H9 (cell line): ENCODE measurements around the gene CWC27. TPM values are rescaled to one million over a fixed set of nuclear protein-coding genes. Genes with fewer than 3 reads are reported as not detected.

Experiments used
- DNase-seq: peaks from one replicate; pipeline ENCODE4 v3.0.0-alpha.2; 2017
- H2AFZ ChIP-seq: one replicate; pipeline ENCODE4 v1.6.1; 2013; ENCODE audit warnings: mild to moderate bottlenecking, low read length, control low read depth, moderate library complexity
- H2AK5ac ChIP-seq: 2 replicates; pipeline ENCODE4 v1.6.1; 2013; ENCODE audit warnings: low read length, control low read depth, mixed read lengths; ENCODE audit not compliant: insufficient read length
- H2BK120ac ChIP-seq: one replicate; pipeline ENCODE4 v1.6.1; 2013; ENCODE audit warnings: low read depth, mild to moderate bottlenecking, low read length, control low read depth, inconsistent platforms; ENCODE audit not compliant: poor library complexity, severe bottlenecking
- H2BK12ac ChIP-seq: 2 replicates; pipeline ENCODE4 v1.6.1; 2013; ENCODE audit warnings: low read length, control low read depth, mixed read lengths, low read depth; ENCODE audit not compliant: insufficient read length
- H2BK15ac ChIP-seq: 2 replicates; pipeline ENCODE4 v1.6.1; 2013; ENCODE audit warnings: low read depth, low read length, control low read depth
- H2BK20ac ChIP-seq: one replicate; pipeline ENCODE4 v1.6.1; 2013; ENCODE audit warnings: low read depth, mild to moderate bottlenecking, low read length, control low read depth, inconsistent platforms; ENCODE audit not compliant: poor library complexity, severe bottlenecking
- H2BK5ac ChIP-seq: 2 replicates; pipeline ENCODE4 v1.6.1; 2013; ENCODE audit warnings: low read length, control low read depth, mixed read lengths; ENCODE audit not compliant: insufficient read length
- H3K14ac ChIP-seq: 2 replicates; pipeline ENCODE4 v1.6.1; 2013; ENCODE audit warnings: low read length, control low read depth; ENCODE audit not compliant: insufficient read depth
- H3K18ac ChIP-seq: 2 replicates; pipeline ENCODE4 v1.6.1; 2013; ENCODE audit warnings: low read depth, mild to moderate bottlenecking, mixed read lengths, low read length, control low read depth; ENCODE audit not compliant: insufficient read length
- H3K23ac ChIP-seq: 2 replicates; pipeline ENCODE4 v1.6.1; 2013; ENCODE audit warnings: low read length, control low read depth, mixed read lengths, low read depth; ENCODE audit not compliant: insufficient read length
- H3K23me2 ChIP-seq: 2 replicates; pipeline ENCODE4 v1.6.1; 2013; ENCODE audit warnings: low read depth, mild to moderate bottlenecking, mixed read lengths, low read length, control low read depth; ENCODE audit not compliant: insufficient read length, poor library complexity, severe bottlenecking
- H3K27ac ChIP-seq: 2 replicates; pipeline ENCODE4 v1.5.1; 2013; ENCODE audit warnings: low read length, control low read depth, mixed read lengths, low read depth; ENCODE audit not compliant: insufficient read length
- H3K27me3 ChIP-seq: 2 replicates; pipeline ENCODE4 v1.6.1; 2013; ENCODE audit warnings: low read length, control low read depth, inconsistent platforms; ENCODE audit not compliant: insufficient read depth
- H3K4ac ChIP-seq: 2 replicates; pipeline ENCODE4 v1.6.1; 2013; ENCODE audit warnings: low read depth, mild to moderate bottlenecking, control low read depth, inconsistent platforms, low read length, moderate library complexity
- H3K4me1 ChIP-seq: 2 replicates; pipeline ENCODE4 v1.6.1; 2013; ENCODE audit warnings: low read length, control low read depth, inconsistent platforms; ENCODE audit not compliant: insufficient read depth
- H3K4me2 ChIP-seq: 2 replicates; pipeline ENCODE4 v1.6.1; 2013; ENCODE audit warnings: low read length, control low read depth, mixed read lengths; ENCODE audit not compliant: insufficient read length, insufficient read depth
- H3K56ac ChIP-seq: 2 replicates; pipeline ENCODE4 v1.6.1; 2013; ENCODE audit warnings: low read depth, mild to moderate bottlenecking, mixed read lengths, low read length, control low read depth; ENCODE audit not compliant: insufficient read length
- H3K79me1 ChIP-seq: 2 replicates; pipeline ENCODE4 v1.6.1; 2013; ENCODE audit warnings: low read depth, mild to moderate bottlenecking, moderate library complexity, low read length, control low read depth, inconsistent platforms; ENCODE audit not compliant: insufficient read depth, poor library complexity, severe bottlenecking
- H3K79me2 ChIP-seq: 2 replicates; pipeline ENCODE4 v1.6.1; 2013; ENCODE audit warnings: low read length, control low read depth, inconsistent platforms; ENCODE audit not compliant: insufficient read depth
- H3K9ac ChIP-seq: 2 replicates; pipeline ENCODE4 v1.6.1; 2013; ENCODE audit warnings: low read length, control low read depth, mixed read lengths; ENCODE audit not compliant: insufficient read length; ENCODE audit errors: extremely low read depth
- H3K9me3 ChIP-seq: one replicate; pipeline ENCODE4 v1.6.1; 2013; ENCODE audit warnings: low read depth, low read length, inconsistent platforms; ENCODE audit not compliant: control insufficient read depth
- H3T11ph ChIP-seq: one replicate; pipeline ENCODE4 v1.6.1; 2013; ENCODE audit warnings: mild to moderate bottlenecking, low read length, control low read depth, inconsistent platforms
- H4K20me1 ChIP-seq: one replicate; pipeline ENCODE4 v1.6.1; 2013; ENCODE audit not compliant: control insufficient read depth, insufficient read length, insufficient read depth
- H4K5ac ChIP-seq: 2 replicates; pipeline ENCODE4 v1.6.1; 2013; ENCODE audit warnings: low read depth, mild to moderate bottlenecking, mixed read lengths, low read length, control low read depth; ENCODE audit not compliant: insufficient read length
- H4K8ac ChIP-seq: replicated peaks from 2 replicates; pipeline ENCODE4 v1.6.1; 2013; ENCODE audit warnings: low read length, control low read depth, mixed read lengths, low read depth; ENCODE audit not compliant: insufficient read length
- H4K91ac ChIP-seq: 2 replicates; pipeline ENCODE4 v1.6.1; 2013; ENCODE audit warnings: low read depth, mild to moderate bottlenecking, moderate library complexity, mixed read lengths, low read length, control low read depth; ENCODE audit not compliant: insufficient read length
- H3K27ac Mint-ChIP-seq, 3 experiments: 2 replicates in 2 of 3; 3 replicates in 1 of 3; pipeline ENCODE4 v1.8.0; 2020 to 2021; ENCODE audit warnings: mixed read lengths in 3 of 3, mild to moderate bottlenecking in 1 of 3, moderate library complexity in 1 of 3
- H3K27me3 Mint-ChIP-seq: 2 replicates; pipeline ENCODE4 v1.8.0; 2021; ENCODE audit warnings: low read depth, mild to moderate bottlenecking, moderate library complexity, mixed read lengths
- H3K36me3 Mint-ChIP-seq, 3 experiments: 2 replicates in 2 of 3; 3 replicates in 1 of 3; pipeline ENCODE4 v1.8.0; 2020 to 2021; ENCODE audit warnings: low read depth in 3 of 3, mixed read lengths in 3 of 3; ENCODE audit not compliant: insufficient read depth in 1 of 3
- H3K4me1 Mint-ChIP-seq, 2 experiments: 2 replicates each; pipeline ENCODE4 v1.8.0; 2020; ENCODE audit warnings: mixed read lengths in 2 of 2
- H3K4me3 Mint-ChIP-seq, 2 experiments: 2 replicates in 1 of 2; 3 replicates in 1 of 2; pipeline ENCODE4 v1.8.0; 2020 to 2021; ENCODE audit warnings: mild to moderate bottlenecking in 2 of 2, mixed read lengths in 2 of 2, moderate library complexity in 1 of 2
- H3K9me3 Mint-ChIP-seq, 2 experiments: 2 replicates in 1 of 2; 3 replicates in 1 of 2; pipeline ENCODE4 v1.8.0; 2020; ENCODE audit warnings: mild to moderate bottlenecking in 2 of 2, mixed read lengths in 2 of 2, moderate library complexity in 1 of 2
- WGBS: extraction: QIAGEN DNeasy Blood & Tissue Kit; methylation state at CpG from one replicate; pipeline ENCODE4 v1.1.7; 2013; ENCODE audit warnings: missing lambda C conversion rate, low lambda C conversion rate, mixed read lengths; ENCODE audit not compliant: insufficient read length; ENCODE audit errors: extremely low coverage; 5-methylcytosine and 5-hydroxymethylcytosine counted together
- total RNA-seq: library from RNA; stranded (reverse); gene quantifications from 2 replicates; pipeline ENCODE4 v1.2.1, GENCODE V29; 2021
- TF ChIP-seq, protein P1 (sequence below): fragments of 200-600 bp; sonication (generic); conservative IDR thresholded peaks from 3 replicates; pipeline ENCODE4 v1.8.0; 2021; ENCODE audit warnings: antibody characterized with exemption, mild to moderate bottlenecking

CWC27 gene
- total RNA-seq, 1 experiment from 2014 or later = 41.9 TPM

DNA sequence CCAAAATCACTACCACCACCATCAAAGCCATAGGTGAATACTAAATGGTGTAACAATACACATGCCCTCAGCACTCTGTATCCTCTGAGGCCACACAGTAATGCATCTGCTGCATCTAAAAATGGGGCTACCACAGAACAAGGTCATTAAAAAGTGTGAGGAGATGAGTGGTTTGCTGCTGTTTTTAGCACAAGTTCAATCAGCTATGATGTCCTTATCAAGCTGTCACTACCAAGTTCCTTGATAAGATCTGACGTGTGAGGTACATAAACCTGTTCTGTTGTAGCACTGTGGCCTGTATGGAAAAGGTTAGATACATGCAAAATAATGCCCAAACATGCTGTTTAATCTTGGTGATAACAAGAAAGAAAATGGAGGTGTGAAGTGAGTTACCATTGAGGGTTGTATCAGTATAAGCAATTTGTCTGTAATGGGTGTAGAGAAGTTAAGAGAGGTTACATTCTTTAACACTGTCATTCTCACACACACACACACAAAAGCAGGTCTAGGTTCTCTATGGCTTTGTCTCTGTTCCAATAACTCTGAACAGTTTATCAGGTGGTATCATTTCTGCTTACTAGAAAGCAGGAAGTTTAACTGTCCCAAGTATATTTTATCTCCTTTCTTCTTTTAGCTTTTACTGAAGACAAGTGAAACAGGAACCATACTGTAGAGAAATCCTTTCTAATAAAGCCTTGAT lies 252.9 kb downstream of the CWC27 start:
- Histone ChIP-seq H3K23ac (no peak overlapping the region), H3K4me1 (no peaks in the 10 kb centered on the region), H4K20me1 (no peaks in the 10 kb centered on the region), H2AK5ac (no peak overlapping the region), H3K9ac (no peak overlapping the region), H4K5ac (no peak overlapping the region), H3K4me2 (no peak overlapping the region), H3K56ac (no peak overlapping the region), H4K8ac (no peak overlapping the region), H2BK5ac (no peak overlapping the region), H3K9me3 (no peaks in the 10 kb centered on the region), H3K4ac (no peak overlapping the region), H3T11ph (no peak overlapping the region), H2BK15ac (no peak overlapping the region), H3K79me2 (no peaks in the 10 kb centered on the region), H3K27ac (no peak overlapping the region), H2BK12ac (no peak overlapping the region), H3K27me3 (no peaks in the 10 kb centered on the region), H4K91ac (no peak overlapping the region), H2AFZ (no peak overlapping the region), H3K18ac (no peak overlapping the region), H2BK20ac (no peak overlapping the region), H3K79me1 (no peaks in the 10 kb centered on the region), H2BK120ac (no peak overlapping the region), H3K23me2 (no peaks in the 10 kb centered on the region), H3K14ac (no peak overlapping the region)
- no peak overlapping the region for H3K27ac Mint-ChIP-seq
- no peaks in the 10 kb centered on the region for H3K27me3 Mint-ChIP-seq
- no peak overlapping the region for H3K4me3 Mint-ChIP-seq
- H3K9me3 Mint-ChIP-seq = no peaks in the 10 kb centered on the region
- TF ChIP-seq, protein P1, sequence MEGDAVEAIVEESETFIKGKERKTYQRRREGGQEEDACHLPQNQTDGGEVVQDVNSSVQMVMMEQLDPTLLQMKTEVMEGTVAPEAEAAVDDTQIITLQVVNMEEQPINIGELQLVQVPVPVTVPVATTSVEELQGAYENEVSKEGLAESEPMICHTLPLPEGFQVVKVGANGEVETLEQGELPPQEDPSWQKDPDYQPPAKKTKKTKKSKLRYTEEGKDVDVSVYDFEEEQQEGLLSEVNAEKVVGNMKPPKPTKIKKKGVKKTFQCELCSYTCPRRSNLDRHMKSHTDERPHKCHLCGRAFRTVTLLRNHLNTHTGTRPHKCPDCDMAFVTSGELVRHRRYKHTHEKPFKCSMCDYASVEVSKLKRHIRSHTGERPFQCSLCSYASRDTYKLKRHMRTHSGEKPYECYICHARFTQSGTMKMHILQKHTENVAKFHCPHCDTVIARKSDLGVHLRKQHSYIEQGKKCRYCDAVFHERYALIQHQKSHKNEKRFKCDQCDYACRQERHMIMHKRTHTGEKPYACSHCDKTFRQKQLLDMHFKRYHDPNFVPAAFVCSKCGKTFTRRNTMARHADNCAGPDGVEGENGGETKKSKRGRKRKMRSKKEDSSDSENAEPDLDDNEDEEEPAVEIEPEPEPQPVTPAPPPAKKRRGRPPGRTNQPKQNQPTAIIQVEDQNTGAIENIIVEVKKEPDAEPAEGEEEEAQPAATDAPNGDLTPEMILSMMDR = no peak
- no peaks in the 10 kb centered on the region for H3K4me1 Mint-ChIP-seq
- DNase-seq = no peak
- H3K36me3 Mint-ChIP-seq = no peaks in the 10 kb centered on the region; a peak in 1 of 7 replicates
- no CpG with 5 or more reads among the region's 1 CpG for WGBS
